ENCODE measurements around the gene CIC.

- TF ChIP-seq CTCF (IDR thresholded peaks at IDR 0.05; ENCODE audit: low read depth, low read length) (no peak), EZH2phosphoT487 (IDR thresholded peaks at IDR 0.05; ENCODE audit: low read depth) (no peak)
These were observed 6.1 kb downstream of the CIC start for GRCh38 chr19:42275103-42275502.

Measured in OCI-LY3 (cell line).